ENCODE data around the gene TMEM132D.

- no peak for TF ChIP-seq CTCF (IDR thresholded peaks at IDR 0.05)
- TF ChIP-seq POLR2A (IDR thresholded peaks at IDR 0.05; ENCODE audit: low read depth): no peak
- no peak for TF ChIP-seq EP300 (IDR thresholded peaks at IDR 0.05)
- TF ChIP-seq POLR2AphosphoS5 (IDR thresholded peaks at IDR 0.05): no peak
Observed at GRCh38 chr12:129089576-129089975, 814.2 kb downstream of the TMEM132D start.
